ENCODE data around the gene EDN2.

GRCh38 chr1:41526956-41527561 lies 42.6 kb upstream of the EDN2 start:
- TF ChIP-seq YY1 (IDR thresholded peaks at IDR 0.05; ENCODE audit: insufficient read depth, insufficient read length) (no peak), ZNF274 (IDR thresholded peaks at IDR 0.05; ENCODE audit: low read depth, low read length) (no peak), SUZ12 (IDR thresholded peaks at IDR 0.05; ENCODE audit: extremely low read depth, insufficient read depth, insufficient read length) (no peak)

Measured in NT2/D1 (cell line).